ENCODE data around the gene SNIP1.

- TF ChIP-seq CTCF (IDR thresholded peaks at IDR 0.05) (no peak), POLR2AphosphoS5 (IDR thresholded peaks at IDR 0.05) (no peak)
Observed at GRCh38 chr1:37517569-37517968, 36.5 kb downstream of the SNIP1 start.
